Measurements from ENCODE around the gene TCFL5.

Gene TCFL5

DNA sequence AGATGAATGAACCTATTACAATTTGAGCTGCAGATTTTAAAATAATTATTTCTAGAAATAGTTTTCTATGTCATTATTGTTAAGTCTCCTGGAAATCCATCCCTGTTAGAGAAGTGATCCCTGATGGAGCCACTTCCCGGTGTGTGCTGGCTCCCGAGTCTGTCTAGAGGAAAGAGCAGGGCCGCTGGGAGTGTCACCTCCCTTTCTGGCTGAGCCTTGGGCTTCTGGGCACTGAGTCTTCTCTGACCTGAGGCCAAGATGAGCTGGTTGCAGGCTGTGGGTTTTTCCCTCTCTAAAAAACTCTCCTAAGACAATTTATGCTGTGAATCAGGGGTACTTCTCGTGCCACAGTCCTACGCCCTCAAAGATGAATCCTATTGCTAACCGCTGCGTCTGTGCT lies 28.8 kb upstream of the TCFL5 start:
- peaks cover 90% of the 10 kb centered on the region for H3K36me3 ChIP-seq (ENCODE audit: insufficient read depth, low read length)
- H3K27ac ChIP-seq: no peak overlapping the region
- no peak overlapping the region for H3K4me3 ChIP-seq
- no peak overlapping the region for H3K9ac ChIP-seq (ENCODE audit: insufficient read length)
- no peaks in the 10 kb centered on the region for H3K9me3 ChIP-seq (ENCODE audit: low read depth, low read length)
- TF ChIP-seq FOXP2 (optimal IDR thresholded peaks at IDR 0.05; ENCODE audit: control extremely low read depth, extremely low read length, insufficient read depth): no peak
- no peak for TF ChIP-seq POLR2AphosphoS5 (IDR thresholded peaks at IDR 0.05; ENCODE audit: borderline replicate concordance, low read depth, low read length)
- no peak for TF ChIP-seq EZH2 (IDR thresholded peaks at IDR 0.05)
- DNase-seq (ENCODE audit: low read depth, low spot score): no peak

DNA sequence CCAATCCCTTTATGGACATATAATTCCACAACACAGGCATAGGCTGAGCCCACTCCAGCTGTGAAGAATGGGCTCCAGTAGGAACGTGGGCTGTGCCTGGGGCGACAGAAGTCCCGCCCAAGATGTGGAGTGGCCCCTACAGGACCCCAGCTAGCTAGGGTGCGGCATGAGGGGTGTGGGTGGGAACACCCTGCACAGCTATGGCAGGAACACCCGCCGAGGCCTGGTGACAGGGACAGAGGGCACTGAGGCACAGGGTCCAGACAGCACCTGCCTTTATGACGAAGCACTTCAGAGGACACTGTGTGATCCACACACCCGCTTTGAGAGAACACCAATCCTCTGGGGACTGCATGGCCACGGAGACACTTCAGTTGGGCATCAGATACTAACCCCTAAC lies 28.2 kb upstream of the TCFL5 start:
- Histone ChIP-seq H3K9me3 (ENCODE audit: low read depth, low read length) (no peaks in the 10 kb centered on the region), H3K36me3 (ENCODE audit: insufficient read depth, low read length) (peaks cover 84% of the 10 kb centered on the region), H3K9ac (ENCODE audit: insufficient read length) (no peak overlapping the region), H3K4me3 (no peak overlapping the region), H3K27ac (no peak overlapping the region)
- no peak for DNase-seq (ENCODE audit: low read depth, low spot score)
- no peak for TF ChIP-seq POLR2AphosphoS5 (IDR thresholded peaks at IDR 0.05; ENCODE audit: borderline replicate concordance, low read depth, low read length)
- TF ChIP-seq EZH2 (IDR thresholded peaks at IDR 0.05): no peak
- TF ChIP-seq FOXP2 (optimal IDR thresholded peaks at IDR 0.05; ENCODE audit: control extremely low read depth, extremely low read length, insufficient read depth): no peak

DNA sequence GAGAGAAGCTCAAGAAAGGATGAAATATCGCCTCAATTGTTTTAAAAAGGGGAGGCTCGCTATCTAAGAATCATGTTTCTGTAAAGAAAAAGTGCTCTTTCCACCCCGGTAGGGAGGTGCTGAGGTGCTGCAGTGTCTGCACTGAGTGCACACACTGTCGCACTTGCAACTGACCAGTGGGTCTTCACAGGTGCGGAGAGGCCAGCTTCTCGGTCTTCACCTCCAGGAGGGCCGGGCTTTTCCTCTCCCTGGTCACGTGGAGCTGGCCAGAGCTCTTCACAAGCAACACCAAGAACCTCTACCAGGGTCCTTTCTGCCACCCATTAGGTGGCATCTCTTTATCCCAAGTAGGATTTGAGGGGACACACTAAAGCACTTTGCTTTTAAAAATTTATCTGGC lies 27.8 kb upstream of the TCFL5 start:
- Histone ChIP-seq H3K4me3 (no peak overlapping the region), H3K36me3 (ENCODE audit: insufficient read depth, low read length) (peaks cover 80% of the 10 kb centered on the region), H3K27ac (no peak overlapping the region), H3K9ac (ENCODE audit: insufficient read length) (no peak overlapping the region), H3K9me3 (ENCODE audit: low read depth, low read length) (no peaks in the 10 kb centered on the region)
- no peak for DNase-seq (ENCODE audit: low read depth, low spot score)
- TF ChIP-seq EZH2 (IDR thresholded peaks at IDR 0.05) (no peak), POLR2AphosphoS5 (IDR thresholded peaks at IDR 0.05; ENCODE audit: borderline replicate concordance, low read depth, low read length) (no peak), FOXP2 (optimal IDR thresholded peaks at IDR 0.05; ENCODE audit: control extremely low read depth, extremely low read length, insufficient read depth) (no peak)

DNA sequence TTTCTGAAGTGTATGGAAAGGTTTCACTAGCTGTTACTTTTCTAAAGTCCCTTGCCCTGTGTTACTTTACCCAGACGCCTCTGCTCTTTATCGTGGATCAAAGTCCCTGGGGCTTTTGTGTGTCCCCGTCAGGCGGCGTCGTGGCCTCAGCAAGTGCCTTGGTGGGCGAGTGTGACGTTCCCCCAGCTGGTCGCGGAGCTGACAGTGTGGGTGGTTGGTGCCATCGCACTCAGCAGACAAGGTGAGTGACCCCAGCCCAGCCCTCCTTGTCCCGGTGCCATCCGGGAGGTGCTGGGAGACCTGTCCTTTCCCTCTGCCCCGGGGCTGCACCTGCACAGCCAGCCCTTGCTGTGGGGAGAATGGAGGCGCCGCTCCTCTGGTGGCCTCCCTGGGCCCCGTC lies 27.3 kb upstream of the TCFL5 start:
- no peaks in the 10 kb centered on the region for H3K9me3 ChIP-seq (ENCODE audit: low read depth, low read length)
- no peak for TF ChIP-seq EZH2 (IDR thresholded peaks at IDR 0.05)
- TF ChIP-seq POLR2AphosphoS5 (IDR thresholded peaks at IDR 0.05; ENCODE audit: borderline replicate concordance, low read depth, low read length): no peak
- TF ChIP-seq FOXP2 (optimal IDR thresholded peaks at IDR 0.05; ENCODE audit: control extremely low read depth, extremely low read length, insufficient read depth): no peak
- H3K36me3 ChIP-seq (ENCODE audit: insufficient read depth, low read length): peaks cover 75% of the 10 kb centered on the region
- DNase-seq (ENCODE audit: low read depth, low spot score): no peak
- no peak overlapping the region for H3K9ac ChIP-seq (ENCODE audit: insufficient read length)
- H3K27ac ChIP-seq: no peak overlapping the region
- H3K4me3 ChIP-seq: no peak overlapping the region

DNA sequence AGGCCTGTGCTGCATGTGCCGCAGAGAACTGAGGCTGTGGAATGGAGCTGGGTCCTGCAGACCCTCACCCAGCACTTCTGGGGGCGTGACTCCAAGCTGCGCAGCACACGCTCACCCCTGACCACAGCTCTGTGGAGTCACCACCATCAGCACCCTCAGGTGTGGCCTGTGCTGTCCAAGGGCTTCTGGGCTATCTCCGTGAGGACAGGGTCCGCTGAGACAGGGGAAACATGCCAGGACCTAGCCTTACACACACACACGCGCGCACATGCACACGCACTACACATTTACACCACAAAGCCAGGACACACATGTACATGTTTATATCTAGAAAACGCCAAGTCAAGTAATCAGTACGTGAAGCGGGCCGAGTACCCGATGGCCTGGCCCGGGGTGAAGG lies 26.8 kb upstream of the TCFL5 start:
- no peak for TF ChIP-seq FOXP2 (optimal IDR thresholded peaks at IDR 0.05; ENCODE audit: control extremely low read depth, extremely low read length, insufficient read depth)
- no peak for TF ChIP-seq EZH2 (IDR thresholded peaks at IDR 0.05)
- no peak for TF ChIP-seq POLR2AphosphoS5 (IDR thresholded peaks at IDR 0.05; ENCODE audit: borderline replicate concordance, low read depth, low read length)
- Histone ChIP-seq H3K36me3 (ENCODE audit: insufficient read depth, low read length) (peaks cover 70% of the 10 kb centered on the region), H3K9ac (ENCODE audit: insufficient read length) (no peak overlapping the region), H3K9me3 (ENCODE audit: low read depth, low read length) (no peaks in the 10 kb centered on the region), H3K27ac (no peak overlapping the region), H3K4me3 (no peak overlapping the region)
- DNase-seq (ENCODE audit: low read depth, low spot score): no peak

DNA sequence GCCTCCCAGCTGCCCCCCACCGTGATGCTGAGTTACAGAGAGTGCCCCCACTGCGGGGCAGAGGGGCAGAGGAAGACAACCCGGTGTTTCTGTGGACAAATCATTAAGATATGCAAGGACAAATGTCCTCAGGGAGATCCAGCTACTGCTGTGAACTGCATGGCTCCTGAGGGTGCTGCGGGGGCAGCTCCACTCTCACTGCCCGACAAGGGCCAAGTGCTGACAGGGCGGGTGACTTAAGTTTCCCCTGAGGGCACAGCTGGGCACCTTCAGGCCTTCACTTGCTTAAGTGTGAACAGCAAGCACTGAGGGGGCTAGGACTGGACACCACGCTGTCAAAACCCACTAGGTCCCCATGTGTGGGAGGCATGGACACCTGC lies 26.2 kb upstream of the TCFL5 start:
- Histone ChIP-seq H3K9ac (ENCODE audit: insufficient read length) (no peak overlapping the region), H3K27ac (peak overlapping the region; percentile 64; the same call in 1 of the 2 replicates), H3K4me3 (peak overlapping the region; percentile 31), H3K36me3 (ENCODE audit: insufficient read depth, low read length) (peaks cover 64% of the 10 kb centered on the region), H3K9me3 (ENCODE audit: low read depth, low read length) (no peaks in the 10 kb centered on the region)
- DNase-seq (ENCODE audit: low read depth, low spot score): no peak
- TF ChIP-seq POLR2AphosphoS5 (IDR thresholded peaks at IDR 0.05; ENCODE audit: borderline replicate concordance, low read depth, low read length): no peak
- TF ChIP-seq FOXP2 (optimal IDR thresholded peaks at IDR 0.05; ENCODE audit: control extremely low read depth, extremely low read length, insufficient read depth): no peak
- no peak for TF ChIP-seq EZH2 (IDR thresholded peaks at IDR 0.05)

DNA sequence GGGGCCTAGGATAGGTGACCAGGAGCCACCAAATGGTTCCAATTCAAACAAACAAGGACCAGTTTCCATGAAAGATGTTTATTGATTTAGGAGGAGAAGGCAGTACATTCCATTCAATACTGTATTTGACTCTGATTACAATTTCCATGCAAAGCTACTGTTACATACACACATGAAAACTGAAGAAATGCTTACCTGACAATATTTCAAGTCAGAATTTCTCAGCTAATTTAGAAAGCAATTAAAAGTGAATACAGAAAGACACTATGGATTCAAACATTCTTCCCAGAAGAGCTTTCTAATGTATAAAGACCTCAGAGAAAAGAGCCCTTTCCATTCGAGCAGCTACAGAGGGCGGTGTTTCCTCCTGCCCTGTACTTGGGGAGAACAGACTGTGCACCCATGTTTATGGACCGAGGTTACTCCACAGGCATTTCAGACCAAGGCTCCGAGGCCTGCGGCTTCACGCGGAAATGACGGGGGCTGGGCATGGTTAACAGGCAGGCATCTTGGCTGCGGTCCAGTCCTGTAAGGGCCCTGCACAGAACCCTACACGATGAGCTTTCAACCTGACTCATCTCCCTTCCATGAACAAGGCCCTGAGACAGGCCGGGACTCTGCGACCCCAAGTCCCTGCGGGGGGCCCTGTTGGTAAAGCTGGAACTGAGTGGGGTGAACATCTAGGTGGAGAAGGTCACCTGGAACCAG lies 25.7 kb upstream of the TCFL5 start:
- Histone ChIP-seq H3K36me3 (ENCODE audit: insufficient read depth, low read length) (peaks cover 59% of the 10 kb centered on the region), H3K27ac (peak overlapping the region; percentile 64), H3K4me3 (peak overlapping the region; percentile 31), H3K9me3 (ENCODE audit: low read depth, low read length) (no peaks in the 10 kb centered on the region), H3K9ac (ENCODE audit: insufficient read length) (peak overlapping the region; percentile 1)
- TF ChIP-seq POLR2AphosphoS5 (IDR thresholded peaks at IDR 0.05; ENCODE audit: borderline replicate concordance, low read depth, low read length) (0 out of 2 replicates have a peak, but pooled peaks have one; percentile 36), FOXP2 (optimal IDR thresholded peaks at IDR 0.05; ENCODE audit: control extremely low read depth, extremely low read length, insufficient read depth) (peak; percentile 37), EZH2 (IDR thresholded peaks at IDR 0.05) (no peak)
- no peak for DNase-seq (ENCODE audit: low read depth, low spot score)

DNA sequence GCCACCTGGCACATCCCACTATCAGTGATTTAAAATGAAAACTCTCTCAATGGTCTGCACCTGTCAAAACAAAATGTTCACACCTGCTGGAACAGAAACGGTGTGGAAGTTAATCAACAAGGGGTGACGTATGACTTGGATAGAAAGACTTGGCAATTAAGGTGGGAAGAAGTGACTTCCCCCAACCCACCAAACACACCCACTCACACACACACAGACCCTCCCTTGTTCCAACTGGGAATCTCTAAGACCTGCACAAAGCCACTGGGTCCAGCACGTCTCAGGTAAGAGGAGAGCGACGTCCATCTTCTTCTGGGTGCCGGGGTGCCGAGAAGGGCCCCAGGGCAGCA lies 25.1 kb upstream of the TCFL5 start:
- Histone ChIP-seq H3K27ac (0 out of 2 replicates have a peak overlapping the region, but pooled peaks have one; percentile 64), H3K4me3 (no peak overlapping the region), H3K36me3 (ENCODE audit: insufficient read depth, low read length) (peaks cover 57% of the 10 kb centered on the region), H3K9ac (ENCODE audit: insufficient read length) (no peak overlapping the region), H3K9me3 (ENCODE audit: low read depth, low read length) (no peaks in the 10 kb centered on the region)
- DNase-seq (ENCODE audit: low read depth, low spot score): no peak
- TF ChIP-seq POLR2AphosphoS5 (IDR thresholded peaks at IDR 0.05; ENCODE audit: borderline replicate concordance, low read depth, low read length): no peak
- no peak for TF ChIP-seq EZH2 (IDR thresholded peaks at IDR 0.05)
- TF ChIP-seq FOXP2 (optimal IDR thresholded peaks at IDR 0.05; ENCODE audit: control extremely low read depth, extremely low read length, insufficient read depth): no peak
